ENCODE results near the gene PDILT.

- no peak for TF ChIP-seq TAF1 (IDR thresholded peaks at IDR 0.05; ENCODE audit: borderline replicate concordance, insufficient read depth, low read length)
- TF ChIP-seq REST (IDR thresholded peaks at IDR 0.05; ENCODE audit: insufficient read depth in 1 of 2, low read depth in 2 of 2, low read length in 2 of 2) = no peak
- TF ChIP-seq POLR2AphosphoS5 (IDR thresholded peaks at IDR 0.05; ENCODE audit: low read depth, low read length) = no peak
Observed at GRCh38 chr16:20363191-20363590, 41.3 kb downstream of the PDILT start.

Measured in PFSK-1 (cell line).